ENCODE data around the gene GEN1. TPM values are rescaled to one million over a fixed set of nuclear protein-coding genes. Genes with fewer than 3 reads are reported as not detected.

Gene GEN1
- polyA plus RNA-seq, 1 donor from 2014 or later = 9.4 TPM

- no peak overlapping the region for H2AFZ ChIP-seq (ENCODE audit: low read depth, low read length)
- H3K4me3 ChIP-seq (ENCODE audit: low read length) = no peak overlapping the region
- H4K20me1 ChIP-seq (ENCODE audit: insufficient read depth) = no peaks in the 10 kb centered on the region
- H3K27ac ChIP-seq (ENCODE audit: low read length) = no peak overlapping the region
- no peaks in the 10 kb centered on the region for H3K27me3 ChIP-seq (ENCODE audit: insufficient read depth, low read depth, low read length)
- no peaks in the 10 kb centered on the region for H3K9me2 ChIP-seq (ENCODE audit: insufficient read depth, low read length)
- no peaks in the 10 kb centered on the region for H3K36me3 ChIP-seq (ENCODE audit: insufficient read depth, low read length)
- H3K9me3 ChIP-seq (ENCODE audit: low read length) = no peaks in the 10 kb centered on the region
- TF ChIP-seq EZH2 (IDR thresholded peaks at IDR 0.05; ENCODE audit: borderline replicate concordance, insufficient read depth, low read length, poor library complexity, severe bottlenecking) (no peak), TAF1 (IDR thresholded peaks at IDR 0.05; ENCODE audit: low read depth) (no peak), SMC3 (conservative IDR thresholded peaks at IDR 0.05; ENCODE audit: poor library complexity) (no peak), EP300 (conservative IDR thresholded peaks at IDR 0.05; ENCODE audit: poor library complexity, severe bottlenecking) (no peak), MXI1 (conservative IDR thresholded peaks at IDR 0.05; ENCODE audit: poor library complexity, severe bottlenecking) (no peak), POLR2AphosphoS5 (IDR thresholded peaks at IDR 0.05) (no peak), REST (IDR thresholded peaks at IDR 0.05; ENCODE audit: borderline replicate concordance) (no peak), RAD21 (conservative IDR thresholded peaks at IDR 0.05) (no peak)
- TF ChIP-seq, protein P1, sequence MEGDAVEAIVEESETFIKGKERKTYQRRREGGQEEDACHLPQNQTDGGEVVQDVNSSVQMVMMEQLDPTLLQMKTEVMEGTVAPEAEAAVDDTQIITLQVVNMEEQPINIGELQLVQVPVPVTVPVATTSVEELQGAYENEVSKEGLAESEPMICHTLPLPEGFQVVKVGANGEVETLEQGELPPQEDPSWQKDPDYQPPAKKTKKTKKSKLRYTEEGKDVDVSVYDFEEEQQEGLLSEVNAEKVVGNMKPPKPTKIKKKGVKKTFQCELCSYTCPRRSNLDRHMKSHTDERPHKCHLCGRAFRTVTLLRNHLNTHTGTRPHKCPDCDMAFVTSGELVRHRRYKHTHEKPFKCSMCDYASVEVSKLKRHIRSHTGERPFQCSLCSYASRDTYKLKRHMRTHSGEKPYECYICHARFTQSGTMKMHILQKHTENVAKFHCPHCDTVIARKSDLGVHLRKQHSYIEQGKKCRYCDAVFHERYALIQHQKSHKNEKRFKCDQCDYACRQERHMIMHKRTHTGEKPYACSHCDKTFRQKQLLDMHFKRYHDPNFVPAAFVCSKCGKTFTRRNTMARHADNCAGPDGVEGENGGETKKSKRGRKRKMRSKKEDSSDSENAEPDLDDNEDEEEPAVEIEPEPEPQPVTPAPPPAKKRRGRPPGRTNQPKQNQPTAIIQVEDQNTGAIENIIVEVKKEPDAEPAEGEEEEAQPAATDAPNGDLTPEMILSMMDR (IDR thresholded peaks at IDR 0.05; ENCODE audit: poor library complexity, severe bottlenecking) = no peak
- no peaks in the 10 kb centered on the region for H3F3A ChIP-seq (ENCODE audit: insufficient read depth, low read length, poor library complexity, severe bottlenecking)
- no peak overlapping the region for H3K9ac ChIP-seq (ENCODE audit: low read length)
- no peaks in the 10 kb centered on the region for H3K79me2 ChIP-seq (replicated peaks; ENCODE audit: insufficient read depth, low read length)
- no peak overlapping the region for H3K4me2 ChIP-seq (ENCODE audit: low read length)
Observed at GRCh38 chr2:17788773-17789172, 34.8 kb downstream of the GEN1 start.

GRCh38 chr2:17790536-17790935, 36.6 kb downstream of the GEN1 start:
- no peak overlapping the region for H3K27ac ChIP-seq (ENCODE audit: low read length)
- H3K4me2 ChIP-seq (ENCODE audit: low read length) = no peak overlapping the region
- H3K9me2 ChIP-seq (ENCODE audit: insufficient read depth, low read length) = no peaks in the 10 kb centered on the region
- no peak overlapping the region for H2AFZ ChIP-seq (ENCODE audit: low read depth, low read length)
- no peaks in the 10 kb centered on the region for H3K36me3 ChIP-seq (ENCODE audit: insufficient read depth, low read length)
- no peaks in the 10 kb centered on the region for H3F3A ChIP-seq (ENCODE audit: insufficient read depth, low read length, poor library complexity, severe bottlenecking)
- H3K4me3 ChIP-seq (ENCODE audit: low read length) = no peak overlapping the region
- H3K9me3 ChIP-seq (ENCODE audit: low read length) = no peaks in the 10 kb centered on the region
- H3K9ac ChIP-seq (ENCODE audit: low read length) = no peak overlapping the region
- H3K79me2 ChIP-seq (replicated peaks; ENCODE audit: insufficient read depth, low read length) = no peaks in the 10 kb centered on the region
- no peaks in the 10 kb centered on the region for H4K20me1 ChIP-seq (ENCODE audit: insufficient read depth)
- no peaks in the 10 kb centered on the region for H3K27me3 ChIP-seq (ENCODE audit: insufficient read depth, low read depth, low read length)
- TF ChIP-seq EP300 (conservative IDR thresholded peaks at IDR 0.05; ENCODE audit: poor library complexity, severe bottlenecking) (no peak), REST (IDR thresholded peaks at IDR 0.05; ENCODE audit: borderline replicate concordance) (no peak)

All from neural cell (in vitro differentiated cells).